ENCODE measurements around the gene IL9. TPM values are rescaled to one million over a fixed set of nuclear protein-coding genes. Genes with fewer than 3 reads are reported as not detected.

IL9 gene
- total RNA-seq (2022; extraction: Qiagen RNA extraction), result not detected in 5 replicates

GRCh38 chr5:135895474-135896006 lies at the start of gene IL9:
IL9 (minus strand) TSS chr5:135895841; CDS start chr5:135895816, 25 bp downstream.

Other genes starting within 250 kb of the IL9 start
- 0.11 to 0.41 TPM (median 0.24 TPM) in 5 replicates for gene SLC25A48, start 61.2 kb downstream of the IL9 start, total RNA-seq (2022; extraction: Qiagen RNA extraction)
- not detected in 5 replicates for gene LECT2, start 59.1 kb upstream of the IL9 start, total RNA-seq (2022; extraction: Qiagen RNA extraction)
- 1,379 to 2,010 TPM (median 1,737 TPM) in 5 replicates for gene TGFBI, start 133.1 kb upstream of the IL9 start, total RNA-seq (2022; extraction: Qiagen RNA extraction)
- 20.9 to 29.6 TPM (median 27.3 TPM) in 5 replicates for gene SMAD5, start 237.0 kb upstream of the IL9 start, total RNA-seq (2022; extraction: Qiagen RNA extraction)